NCI-H1694 (cell line): ENCODE results near the gene ARHGAP15.

Experiments used
- DNase-seq: peaks from one replicate; lab custom pipeline; 2025; lab: John Stamatoyannopoulos, UW

Gene ARHGAP15

DNA sequence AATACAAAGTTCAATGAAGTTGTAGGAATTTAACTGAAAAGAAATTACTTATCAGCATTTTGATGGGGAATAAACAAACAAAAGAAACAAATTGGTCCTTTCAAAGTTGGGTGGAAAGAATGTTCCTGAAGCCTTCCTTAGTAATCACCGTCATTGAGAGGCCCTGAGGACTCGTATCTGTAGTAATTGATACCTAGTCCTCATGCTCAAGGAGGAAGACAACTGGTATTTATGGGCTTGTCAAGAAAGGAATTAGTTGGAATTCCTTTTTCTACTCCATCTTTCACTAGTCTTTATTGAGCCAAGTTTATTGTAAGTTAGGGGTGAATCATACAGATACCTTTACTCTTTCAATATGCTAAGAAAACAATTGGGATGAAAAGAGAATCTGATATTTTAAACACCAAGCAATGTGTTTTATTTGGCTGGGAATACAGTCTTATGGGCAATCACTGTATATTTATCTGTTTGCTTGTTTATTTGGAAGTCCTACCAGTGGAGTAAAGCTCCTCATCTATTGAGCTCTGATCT lies 324.8 kb downstream of the ARHGAP15 start:
- DNase-seq: no peak

GRCh38 chr2:143455317-143455716 lies 326.1 kb downstream of the ARHGAP15 start:
- no peak for DNase-seq

GRCh38 chr2:143458258-143459190 lies 329.3 kb downstream of the ARHGAP15 start:
- no peak for DNase-seq

DNA sequence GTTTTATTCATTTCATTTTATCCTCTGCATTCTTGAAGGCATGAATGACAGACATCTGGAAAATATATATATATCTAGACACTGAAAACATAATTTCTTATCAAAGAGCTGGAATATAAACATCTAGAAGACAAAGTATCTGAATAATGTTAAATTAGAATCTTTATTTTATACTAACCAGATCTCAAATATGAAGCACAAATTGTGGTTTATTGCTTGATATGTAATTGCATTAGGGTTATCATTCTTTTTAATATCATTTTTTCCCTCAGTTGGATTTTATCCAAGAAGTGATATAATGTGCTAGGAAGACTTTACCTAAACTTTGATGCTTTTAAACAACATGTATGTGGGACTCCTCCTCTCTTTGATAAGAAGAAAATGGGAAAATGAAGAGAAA lies 331.2 kb downstream of the ARHGAP15 start:
- no peak for DNase-seq

GRCh38 chr2:143463719-143464118 lies 334.5 kb downstream of the ARHGAP15 start:
- DNase-seq: no peak

DNA sequence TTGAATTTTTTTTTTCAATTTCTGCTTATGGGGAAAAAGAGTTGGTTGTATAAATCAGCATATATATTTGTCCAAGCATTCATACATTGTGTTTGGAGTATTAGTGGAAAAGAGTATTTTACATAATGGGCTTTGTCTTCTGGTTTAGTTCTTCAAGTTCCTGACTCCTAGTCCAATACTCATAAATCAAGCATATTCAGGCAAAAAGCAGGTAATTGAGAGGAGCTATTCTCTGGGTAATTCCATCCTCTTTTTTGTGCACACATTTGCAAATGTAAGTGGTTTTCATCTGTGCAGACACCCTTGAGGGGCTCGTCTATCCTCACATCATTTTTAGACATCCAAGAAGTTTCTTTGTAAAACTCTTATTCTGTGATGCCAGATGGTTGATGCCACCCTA lies 337.2 kb downstream of the ARHGAP15 start:
- DNase-seq: no peak

- no peak for DNase-seq
Measured at GRCh38 chr2:143467011-143467410, 337.8 kb downstream of the ARHGAP15 start.

DNA sequence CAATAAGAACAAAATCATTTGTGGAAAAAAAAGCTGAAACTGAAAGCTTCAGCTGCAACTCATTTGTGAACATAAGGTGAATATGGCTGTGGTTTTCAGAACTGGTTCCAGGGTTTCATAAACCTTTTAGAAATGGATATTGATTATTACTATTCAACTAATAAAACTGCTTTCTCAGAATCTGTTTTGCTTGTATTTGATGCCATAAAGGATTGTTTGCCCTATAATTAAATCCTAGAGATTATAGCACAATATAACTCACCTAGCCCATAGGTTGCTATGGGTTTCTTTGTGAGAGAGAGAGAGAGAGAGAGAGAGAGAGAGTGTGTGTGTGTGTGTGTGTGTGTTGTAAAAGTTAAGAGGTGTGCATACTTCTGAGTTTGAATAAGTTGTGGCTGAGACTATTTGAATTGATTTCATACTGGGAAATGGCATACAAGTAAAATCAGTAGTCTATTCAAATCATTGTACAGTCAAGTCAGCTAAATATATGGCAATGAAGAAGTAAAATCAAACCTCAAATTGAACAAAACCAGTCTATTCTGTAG lies 339.2 kb downstream of the ARHGAP15 start:
- no peak for DNase-seq

GRCh38 chr2:143469323-143469722 lies 340.1 kb downstream of the ARHGAP15 start:
- no peak for DNase-seq

GRCh38 chr2:143471550-143471949 lies 342.3 kb downstream of the ARHGAP15 start:
- DNase-seq: no peak

GRCh38 chr2:143473216-143473615 lies 344.0 kb downstream of the ARHGAP15 start:
- no peak for DNase-seq

DNA sequence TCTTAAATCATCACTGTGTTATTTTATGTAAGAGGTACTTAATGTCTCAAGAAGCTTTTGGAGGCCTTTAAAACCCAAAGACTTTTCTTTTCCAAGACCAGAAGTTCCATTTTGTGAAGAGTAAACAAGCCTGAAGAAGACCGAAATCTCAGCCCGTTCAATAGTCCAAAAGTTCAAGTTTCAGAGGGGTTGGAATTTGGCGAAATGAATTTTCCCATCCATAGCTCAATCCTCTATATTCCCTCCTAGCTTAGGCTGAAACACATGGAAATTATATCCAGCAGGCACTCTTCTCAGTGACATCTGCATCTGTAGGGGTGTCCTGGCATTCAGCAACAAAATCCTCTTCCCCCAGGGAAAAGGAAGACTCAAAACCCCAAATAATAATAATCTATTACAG lies 344.6 kb downstream of the ARHGAP15 start:
- no peak for DNase-seq

- DNase-seq: no peak
Measured at GRCh38 chr2:143474586-143474985, 345.4 kb downstream of the ARHGAP15 start.

DNA sequence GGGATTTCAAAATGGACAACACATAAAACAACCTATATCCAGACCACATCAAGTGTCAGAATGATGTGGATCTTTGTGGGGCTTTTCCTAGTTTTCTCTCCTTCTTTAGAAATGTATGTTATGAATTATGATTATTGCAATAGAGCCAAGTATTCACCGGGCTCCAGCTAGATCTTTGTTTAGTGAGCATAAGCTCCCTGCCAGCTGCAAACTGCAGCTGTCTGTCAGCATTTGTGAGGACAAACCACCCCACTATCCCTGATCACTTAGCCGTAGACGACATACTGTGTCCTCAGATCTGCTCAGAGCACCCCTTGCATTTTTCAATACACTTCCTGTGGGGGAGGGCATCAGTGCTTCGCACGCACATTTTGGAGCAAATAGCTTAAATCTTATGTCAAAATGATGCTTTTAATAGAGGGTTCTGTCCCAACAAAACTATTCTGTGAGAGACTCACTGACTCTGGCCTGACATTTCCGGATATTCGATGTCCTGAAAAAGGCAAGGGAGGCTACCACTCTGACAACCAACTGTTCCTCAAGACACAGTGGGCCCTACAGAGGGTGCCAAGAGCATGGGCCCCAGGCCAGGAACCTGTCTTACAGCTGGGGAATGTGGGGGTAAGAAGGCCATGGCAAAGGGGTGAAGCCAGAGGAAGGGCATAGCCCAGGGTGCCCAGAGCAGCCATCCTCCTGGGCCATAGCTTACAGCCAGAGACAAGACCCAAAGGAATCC lies 346.0 kb downstream of the ARHGAP15 start:
- no peak for DNase-seq

GRCh38 chr2:143476336-143477087 lies 347.3 kb downstream of the ARHGAP15 start:
- DNase-seq: no peak

GRCh38 chr2:143477714-143478443 lies 348.7 kb downstream of the ARHGAP15 start:
- no peak for DNase-seq

GRCh38 chr2:143480086-143480485 lies 350.9 kb downstream of the ARHGAP15 start:
- DNase-seq: no peak

DNA sequence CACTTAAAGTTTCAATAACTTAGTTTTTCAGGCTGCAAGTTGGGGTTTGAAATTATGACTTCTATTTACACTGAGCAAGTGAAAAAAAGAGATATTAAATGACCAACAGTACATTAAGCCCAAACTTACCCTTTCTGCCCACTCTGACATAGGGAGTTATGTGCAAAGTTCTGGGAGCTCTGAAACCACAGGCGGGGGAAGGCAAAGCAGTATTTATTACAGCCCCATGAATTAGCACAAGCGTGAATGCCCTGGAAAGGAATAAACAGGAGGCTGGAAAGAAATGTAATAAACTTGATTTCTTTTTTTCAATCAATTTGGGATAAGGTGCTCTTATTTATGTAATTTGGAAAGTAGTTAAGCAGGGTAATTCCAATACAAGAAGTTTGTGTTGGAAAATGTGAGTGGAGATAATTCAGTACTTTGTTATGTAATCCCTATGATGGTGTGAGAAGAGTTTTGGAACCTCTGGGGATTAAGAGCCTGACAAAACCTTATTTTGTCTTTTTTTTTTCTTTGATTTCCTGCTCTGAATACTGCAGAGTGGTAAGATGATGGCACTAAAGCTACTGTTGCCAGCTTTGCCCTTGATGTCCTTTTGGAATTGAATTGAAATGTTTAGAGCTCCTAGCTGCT lies 351.5 kb downstream of the ARHGAP15 start:
- DNase-seq: no peak

DNA sequence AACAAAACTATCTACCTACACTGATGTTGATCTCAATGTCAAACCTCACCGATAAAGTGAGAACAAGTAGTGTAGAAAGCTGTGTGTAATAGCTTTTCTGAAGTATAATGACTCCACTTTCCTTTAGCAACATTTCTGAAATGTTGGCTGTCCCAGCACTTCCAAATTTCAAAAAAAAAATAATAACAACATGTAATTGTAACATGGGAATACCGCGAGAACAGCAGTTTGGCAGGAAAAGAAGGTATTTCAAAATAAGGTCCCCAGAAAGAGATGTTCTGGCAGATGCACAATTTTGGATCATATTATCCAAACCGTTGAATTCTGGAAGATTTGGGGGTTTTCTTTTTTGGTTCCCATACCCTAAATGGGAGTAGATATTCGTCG lies 352.0 kb downstream of the ARHGAP15 start:
- DNase-seq: no peak

DNA sequence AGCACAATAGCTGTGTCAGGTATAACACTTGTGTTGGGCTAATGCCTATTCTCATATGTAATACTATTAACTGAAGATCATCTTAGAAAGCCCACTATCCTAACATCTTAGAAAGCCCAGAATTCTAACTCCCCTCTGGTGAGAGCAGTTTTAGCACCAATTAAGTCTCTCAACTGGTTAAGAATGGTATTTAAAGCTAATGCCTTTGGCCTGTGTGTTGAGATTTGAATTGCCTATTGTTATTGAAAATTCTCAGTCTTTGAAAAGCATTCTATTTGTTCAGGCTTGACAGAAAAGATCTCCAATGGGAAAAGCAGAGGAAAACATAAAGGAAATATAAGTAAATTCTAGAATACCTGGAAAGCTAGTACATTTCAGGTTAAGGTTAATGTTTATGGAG lies 352.5 kb downstream of the ARHGAP15 start:
- no peak for DNase-seq

GRCh38 chr2:143482316-143482715 lies 353.1 kb downstream of the ARHGAP15 start:
- DNase-seq: no peak
